Eye (tissue), 1 donor: ENCODE measurements around the gene SCAPER.
A peak's percentile ranks its signal among the peaks of the same experiment; 100 is the strongest.

ENCODE experiments used
- DNase-seq: peaks from one replicate; pipeline ENCODE4 v3.0.0-alpha.2; 2015

SCAPER gene

GRCh38 chr15:76905013-76905839, at the start of gene SCAPER:
Gene SCAPER, minus strand, starts transcription at chr15:76905340. Its CDS starts 21,523 bp downstream, at chr15:76883817.
- peak; percentile 96 for DNase-seq

GRCh38 chr15:76954744-76955143, 49.6 kb upstream of the SCAPER start:
- DNase-seq, result peak; percentile 6

GRCh38 chr15:76953913-76954312, 48.8 kb upstream of the SCAPER start:
- DNase-seq, result no peak

- DNase-seq, result peak; percentile 16
Observed at GRCh38 chr15:76951220-76951619, 46.1 kb upstream of the SCAPER start.

GRCh38 chr15:76947454-76947853, 42.3 kb upstream of the SCAPER start:
- no peak for DNase-seq

- no peak for DNase-seq
Observed at GRCh38 chr15:76945494-76946093, 40.5 kb upstream of the SCAPER start.

GRCh38 chr15:76942331-76942730, 37.2 kb upstream of the SCAPER start:
- no peak for DNase-seq

GRCh38 chr15:76941636-76942035, 36.5 kb upstream of the SCAPER start:
- DNase-seq, result no peak

GRCh38 chr15:76939715-76940114, 34.6 kb upstream of the SCAPER start:
- DNase-seq, result no peak

GRCh38 chr15:76938752-76939151, 33.6 kb upstream of the SCAPER start:
- DNase-seq, result no peak

- DNase-seq, result no peak
Observed at GRCh38 chr15:76936671-76937070, 31.5 kb upstream of the SCAPER start.

- peak; percentile 70 for DNase-seq
Observed at GRCh38 chr15:76935620-76936019, 30.5 kb upstream of the SCAPER start.

- DNase-seq, result peak; percentile 78
Observed at GRCh38 chr15:76932135-76932966, 27.2 kb upstream of the SCAPER start.

GRCh38 chr15:76931397-76932134, 26.4 kb upstream of the SCAPER start, which contains the start of gene RCN2:
Gene RCN2, plus strand, starts transcription at chr15:76931749. Its CDS starts 93 bp downstream, at chr15:76931842.
- DNase-seq, result peak; percentile 97

- no peak for DNase-seq
Observed at GRCh38 chr15:76930831-76931396, 25.8 kb upstream of the SCAPER start.

GRCh38 chr15:76929011-76929760, 24.0 kb upstream of the SCAPER start:
- no peak for DNase-seq

GRCh38 chr15:76928201-76928600, 23.1 kb upstream of the SCAPER start:
- no peak for DNase-seq

- DNase-seq, result no peak
Observed at GRCh38 chr15:76916369-76916768, 11.2 kb upstream of the SCAPER start.

GRCh38 chr15:76913737-76914136, 8.6 kb upstream of the SCAPER start:
- no peak for DNase-seq

- no peak for DNase-seq
Observed at GRCh38 chr15:76912430-76912829, 7.3 kb upstream of the SCAPER start.

- no peak for DNase-seq
Observed at GRCh38 chr15:76905855-76906254, 715 bp upstream of the SCAPER start.
